ENCODE measurements around the gene AP5Z1. TPM values are rescaled to one million over a fixed set of nuclear protein-coding genes. Genes with fewer than 3 reads are reported as not detected.

The AP5Z1 gene
- total RNA-seq, 1 experiment from 2014 or later = 26.5 TPM

DNA sequence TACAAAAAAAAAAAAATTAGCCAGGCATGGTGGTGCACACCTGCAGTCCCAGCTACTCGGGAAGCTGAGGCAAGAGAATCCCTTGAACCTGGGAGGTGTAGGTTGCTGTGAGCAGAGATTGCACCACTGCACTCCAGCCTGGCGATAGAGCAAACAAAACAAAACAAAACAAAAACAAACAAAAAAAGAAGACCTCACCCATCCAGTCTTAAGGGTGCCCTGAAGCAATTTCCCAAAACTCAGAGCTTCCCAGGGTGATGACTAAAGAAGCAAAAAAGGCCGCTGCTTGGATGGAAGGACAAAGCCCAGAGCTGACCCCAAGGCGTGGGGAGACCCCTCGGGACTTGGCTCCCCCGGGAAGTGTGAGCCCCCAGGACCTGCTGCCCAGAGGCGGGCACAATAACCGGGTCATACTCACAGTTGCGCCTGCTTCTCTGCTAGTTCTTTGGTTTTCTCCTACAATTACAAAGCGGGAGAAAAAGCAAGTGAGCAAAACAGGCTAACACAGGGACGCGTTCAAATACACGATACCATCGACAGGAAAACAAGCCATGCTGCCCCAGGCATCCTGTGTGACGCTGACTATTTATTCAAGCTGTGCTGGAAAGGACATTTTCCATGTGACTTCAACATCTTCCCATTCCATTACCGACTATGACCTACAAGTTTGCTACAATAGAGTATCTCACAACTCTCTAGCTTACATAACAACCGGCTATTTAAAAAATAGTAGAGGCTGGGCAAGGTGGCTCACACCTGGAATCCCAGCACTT is 56.5 kb downstream of the AP5Z1 start:
- H3K27ac Mint-ChIP-seq (ENCODE audit: low read depth, unreplicated experiment) = no peak overlapping the region
- H3K9me3 Mint-ChIP-seq (ENCODE audit: unreplicated experiment) = no peaks in the 10 kb centered on the region
- no peak for DNase-seq (ENCODE audit: unreplicated experiment)
- intact Hi-C loops (cut with micrococcal nuclease) = no loop called here
- ChIA-PET CTCF (interaction anchor here (0.6 to 1.1 kb wide), 4 partner anchors 11 to 303 kb away, joined by 3 to 5 read pairs (median 4); no protein-coding TSS in a partner anchor), POLR2A (no interaction called here)
- H3K4me3 Mint-ChIP-seq (ENCODE audit: unreplicated experiment) = no peak overlapping the region
- H3K36me3 Mint-ChIP-seq (ENCODE audit: insufficient read depth, unreplicated experiment) = no peaks in the 10 kb centered on the region
- no peaks in the 10 kb centered on the region for H3K4me1 Mint-ChIP-seq (ENCODE audit: insufficient read depth, unreplicated experiment)
- TF ChIP-seq, protein P1, sequence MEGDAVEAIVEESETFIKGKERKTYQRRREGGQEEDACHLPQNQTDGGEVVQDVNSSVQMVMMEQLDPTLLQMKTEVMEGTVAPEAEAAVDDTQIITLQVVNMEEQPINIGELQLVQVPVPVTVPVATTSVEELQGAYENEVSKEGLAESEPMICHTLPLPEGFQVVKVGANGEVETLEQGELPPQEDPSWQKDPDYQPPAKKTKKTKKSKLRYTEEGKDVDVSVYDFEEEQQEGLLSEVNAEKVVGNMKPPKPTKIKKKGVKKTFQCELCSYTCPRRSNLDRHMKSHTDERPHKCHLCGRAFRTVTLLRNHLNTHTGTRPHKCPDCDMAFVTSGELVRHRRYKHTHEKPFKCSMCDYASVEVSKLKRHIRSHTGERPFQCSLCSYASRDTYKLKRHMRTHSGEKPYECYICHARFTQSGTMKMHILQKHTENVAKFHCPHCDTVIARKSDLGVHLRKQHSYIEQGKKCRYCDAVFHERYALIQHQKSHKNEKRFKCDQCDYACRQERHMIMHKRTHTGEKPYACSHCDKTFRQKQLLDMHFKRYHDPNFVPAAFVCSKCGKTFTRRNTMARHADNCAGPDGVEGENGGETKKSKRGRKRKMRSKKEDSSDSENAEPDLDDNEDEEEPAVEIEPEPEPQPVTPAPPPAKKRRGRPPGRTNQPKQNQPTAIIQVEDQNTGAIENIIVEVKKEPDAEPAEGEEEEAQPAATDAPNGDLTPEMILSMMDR (IDR thresholded peaks at IDR 0.05; ENCODE audit: unreplicated experiment) = no peak
- BruUV-seq (replicated peaks) = no TSS peak
- no peaks in the 10 kb centered on the region for H3K27me3 Mint-ChIP-seq (ENCODE audit: insufficient read depth, unreplicated experiment)

DNA sequence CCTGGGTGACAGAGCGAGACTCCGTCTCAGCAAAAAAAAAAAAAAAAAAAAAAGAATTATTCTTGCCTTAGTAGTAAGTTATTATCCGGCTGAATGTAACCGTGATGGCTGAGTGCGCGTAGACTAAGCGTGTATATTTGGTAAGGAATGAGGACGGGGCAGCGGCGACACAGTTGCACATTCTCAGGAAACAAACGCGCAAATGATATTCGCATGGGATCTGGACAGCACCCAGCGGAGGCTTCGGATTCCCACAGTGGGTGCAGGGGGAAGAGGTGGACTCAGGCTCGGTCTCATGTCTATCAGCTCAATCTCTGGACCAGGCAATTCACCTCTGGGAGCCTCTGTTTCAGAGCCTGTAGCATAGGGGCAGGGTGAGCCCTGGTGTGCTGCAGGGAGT is 57.3 kb downstream of the AP5Z1 start:
- Mint-ChIP-seq H3K36me3 (ENCODE audit: insufficient read depth, unreplicated experiment) (no peaks in the 10 kb centered on the region), H3K27ac (ENCODE audit: low read depth, unreplicated experiment) (no peak overlapping the region), H3K4me3 (ENCODE audit: unreplicated experiment) (no peak overlapping the region), H3K27me3 (ENCODE audit: insufficient read depth, unreplicated experiment) (no peaks in the 10 kb centered on the region), H3K4me1 (ENCODE audit: insufficient read depth, unreplicated experiment) (no peaks in the 10 kb centered on the region), H3K9me3 (ENCODE audit: unreplicated experiment) (no peaks in the 10 kb centered on the region)
- DNase-seq (ENCODE audit: unreplicated experiment) = no peak
- intact Hi-C loops (cut with micrococcal nuclease) = no loop called here
- no TSS peak for BruUV-seq (replicated peaks)
- ChIA-PET CTCF (no interaction called here), POLR2A (interaction anchor here (0.5 to 0.7 kb wide), 2 partner anchors 192 to 616 kb away, joined by 3 read pairs; no protein-coding TSS in a partner anchor)
- TF ChIP-seq, protein P1 (IDR thresholded peaks at IDR 0.05; ENCODE audit: unreplicated experiment) = no peak

DNA sequence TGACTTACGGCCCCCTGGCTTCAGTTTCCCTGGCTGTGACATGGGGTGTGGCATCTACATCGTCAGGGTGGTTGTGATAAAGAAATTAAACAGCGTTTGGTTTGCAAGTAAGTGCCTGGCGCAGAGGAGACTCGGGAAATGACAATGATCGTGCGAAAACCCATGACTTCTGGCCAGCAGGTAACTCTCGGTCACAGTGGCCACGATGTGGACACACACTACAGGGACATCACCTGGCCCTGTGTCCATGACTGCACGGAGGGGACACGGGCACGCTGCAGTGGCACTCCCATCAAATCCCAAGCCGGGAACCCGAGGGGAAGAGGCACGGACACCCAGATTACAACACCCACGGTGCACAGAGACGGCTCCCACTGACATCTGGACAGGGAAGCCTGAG is 57.8 kb downstream of the AP5Z1 start:
- ChIA-PET POLR2A (interaction anchor here (0.7 kb wide), 1 partner anchor 616 kb away, joined by 3 read pairs; no protein-coding TSS in a partner anchor), CTCF (no interaction called here)
- H3K27ac Mint-ChIP-seq (ENCODE audit: low read depth, unreplicated experiment) = no peak overlapping the region
- intact Hi-C loops (cut with micrococcal nuclease) = no loop called here
- no peak for DNase-seq (ENCODE audit: unreplicated experiment)
- no peaks in the 10 kb centered on the region for H3K9me3 Mint-ChIP-seq (ENCODE audit: unreplicated experiment)
- H3K4me1 Mint-ChIP-seq (ENCODE audit: insufficient read depth, unreplicated experiment) = no peaks in the 10 kb centered on the region
- TF ChIP-seq, protein P1 (IDR thresholded peaks at IDR 0.05; ENCODE audit: unreplicated experiment) = no peak
- H3K4me3 Mint-ChIP-seq (ENCODE audit: unreplicated experiment) = no peak overlapping the region
- H3K27me3 Mint-ChIP-seq (ENCODE audit: insufficient read depth, unreplicated experiment) = no peaks in the 10 kb centered on the region
- H3K36me3 Mint-ChIP-seq (ENCODE audit: insufficient read depth, unreplicated experiment) = no peaks in the 10 kb centered on the region
- BruUV-seq (replicated peaks) = no TSS peak

DNA sequence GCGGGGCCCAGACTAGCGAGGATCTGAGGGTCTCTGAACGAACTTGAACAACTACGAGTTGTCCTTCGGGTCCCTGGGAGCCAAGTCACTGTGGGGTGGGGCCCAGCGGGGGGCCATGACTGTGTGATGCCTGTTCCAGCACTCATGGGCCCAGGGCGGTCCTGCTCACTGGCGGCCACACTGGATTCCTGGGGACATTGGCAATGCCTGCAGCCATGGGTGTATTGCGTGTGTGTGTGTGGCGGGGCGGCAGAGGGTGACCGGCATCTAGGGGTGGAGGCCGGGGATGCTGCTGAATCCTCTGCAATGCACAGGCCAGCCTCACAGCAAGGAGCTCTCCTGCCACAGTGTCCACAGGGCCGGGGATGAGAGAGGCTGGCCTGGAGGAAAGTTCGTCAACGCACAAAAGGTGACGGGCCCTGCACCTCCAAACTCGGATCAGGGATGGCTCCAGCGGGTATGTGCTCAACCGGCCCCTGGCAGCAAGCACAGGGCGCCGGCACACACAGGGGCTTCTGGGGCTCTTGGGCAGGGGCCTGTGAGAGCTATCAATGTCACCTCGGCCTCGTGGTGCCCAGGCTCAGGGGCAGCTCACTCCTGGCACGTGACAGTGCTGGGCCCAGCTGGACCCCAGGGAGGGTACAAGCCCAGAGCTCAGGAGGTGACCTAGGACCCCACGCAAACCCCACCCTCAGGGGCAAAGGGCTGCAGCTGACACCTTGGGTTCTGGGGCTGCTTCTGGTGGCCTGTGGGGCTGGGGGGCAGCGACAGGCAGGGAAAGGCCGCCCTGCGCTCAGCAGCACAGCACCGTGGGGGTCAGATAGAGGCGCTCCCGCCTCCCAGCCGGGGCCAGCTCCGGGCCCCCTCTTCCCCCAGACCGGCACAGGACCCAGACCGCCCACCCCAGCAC is 58.5 kb downstream of the AP5Z1 start:
- ChIA-PET POLR2A (no interaction called here), CTCF (interaction anchor here (0.6 kb wide), 1 partner anchor 15 kb away, joined by 3 read pairs; no protein-coding TSS in a partner anchor)
- no TSS peak for BruUV-seq (replicated peaks)
- intact Hi-C loops (cut with micrococcal nuclease) = no loop called here
- no peaks in the 10 kb centered on the region for H3K4me1 Mint-ChIP-seq (ENCODE audit: insufficient read depth, unreplicated experiment)
- H3K36me3 Mint-ChIP-seq (ENCODE audit: insufficient read depth, unreplicated experiment) = no peaks in the 10 kb centered on the region
- H3K27ac Mint-ChIP-seq (ENCODE audit: low read depth, unreplicated experiment) = no peak overlapping the region
- no peaks in the 10 kb centered on the region for H3K27me3 Mint-ChIP-seq (ENCODE audit: insufficient read depth, unreplicated experiment)
- H3K4me3 Mint-ChIP-seq (ENCODE audit: unreplicated experiment) = no peak overlapping the region
- DNase-seq (ENCODE audit: unreplicated experiment) = no peak
- TF ChIP-seq, protein P1 (IDR thresholded peaks at IDR 0.05; ENCODE audit: unreplicated experiment) = no peak
- H3K9me3 Mint-ChIP-seq (ENCODE audit: unreplicated experiment) = no peaks in the 10 kb centered on the region

Measured in MCF 10A (cell line).